GM21825 (cell line): ENCODE results near the gene C17orf67.
"Not testable (repeated sequence)": the region's sequence is repeated elsewhere in the genome, so short reads cannot be mapped to it uniquely, and the experiment has no call there.

ENCODE experiments used
- ATAC-seq: cut with Tn5 transposase; IDR thresholded peaks from one replicate; pipeline ENCODE4 v1.9.1; 2021; ENCODE audit warnings: mild to moderate bottlenecking, moderate library complexity; ENCODE audit not compliant: unreplicated experiment

C17orf67 gene

GRCh38 chr17:56779322-56779721, 54.4 kb downstream of the C17orf67 start:
- no peak for ATAC-seq

- no peak for ATAC-seq
These were observed 54.8 kb downstream of the C17orf67 start for GRCh38 chr17:56778898-56779297.

GRCh38 chr17:56777859-56778258, 55.9 kb downstream of the C17orf67 start:
- no peak for ATAC-seq

GRCh38 chr17:56774650-56775049, 59.1 kb downstream of the C17orf67 start:
- ATAC-seq = no peak

GRCh38 chr17:56773124-56773523, 60.6 kb downstream of the C17orf67 start:
- no peak for ATAC-seq

- no peak for ATAC-seq
These were observed 61.3 kb downstream of the C17orf67 start for GRCh38 chr17:56772442-56772841.

GRCh38 chr17:56771975-56772374, 61.7 kb downstream of the C17orf67 start:
- no peak for ATAC-seq

- ATAC-seq = no peak
These were observed 62.2 kb downstream of the C17orf67 start for GRCh38 chr17:56771563-56771962.

GRCh38 chr17:56770427-56770826, 63.3 kb downstream of the C17orf67 start:
- ATAC-seq = no peak

GRCh38 chr17:56765449-56765848, 68.3 kb downstream of the C17orf67 start:
- ATAC-seq = no peak

- ATAC-seq = no peak
These were observed 70.7 kb downstream of the C17orf67 start for GRCh38 chr17:56762988-56763387.

- no peak for ATAC-seq
These were observed 71.6 kb downstream of the C17orf67 start for GRCh38 chr17:56762144-56762543.

- no peak for ATAC-seq
These were observed 72.3 kb downstream of the C17orf67 start for GRCh38 chr17:56761387-56761786.

- not testable (repeated sequence) for ATAC-seq
These were observed 76.1 kb downstream of the C17orf67 start for GRCh38 chr17:56757611-56758010.

GRCh38 chr17:56756536-56756935, 77.2 kb downstream of the C17orf67 start:
- no peak for ATAC-seq

- no peak for ATAC-seq
These were observed 78.4 kb downstream of the C17orf67 start for GRCh38 chr17:56755310-56755709.

GRCh38 chr17:56754523-56755208, 79.1 kb downstream of the C17orf67 start:
- ATAC-seq = no peak

GRCh38 chr17:56752263-56752836, 81.4 kb downstream of the C17orf67 start:
- no peak for ATAC-seq

- no peak for ATAC-seq
These were observed 82.5 kb downstream of the C17orf67 start for GRCh38 chr17:56751145-56751738.

GRCh38 chr17:56744721-56745120, 89.0 kb downstream of the C17orf67 start:
- no peak for ATAC-seq

GRCh38 chr17:56742601-56743000, 91.1 kb downstream of the C17orf67 start:
- ATAC-seq = no peak
